AG10803 (cell line): ENCODE measurements around the gene GMPPB.

Experiments used
- DNase-seq: peaks from one replicate; pipeline ENCODE4 v3.0.0; 2010; ENCODE audit warnings: low read depth
- H3K4me3 ChIP-seq: 2 replicates; pipeline ENCODE4 v1.5.1; 2011; ENCODE audit warnings: mild to moderate bottlenecking, low read length, control low read depth
- TF ChIP-seq, protein P1 (sequence below): conservative IDR thresholded peaks from 2 replicates; pipeline ENCODE4 v1.5.1; 2011; ENCODE audit warnings: mild to moderate bottlenecking, low read length, control low read depth, inconsistent platforms

Gene GMPPB

DNA sequence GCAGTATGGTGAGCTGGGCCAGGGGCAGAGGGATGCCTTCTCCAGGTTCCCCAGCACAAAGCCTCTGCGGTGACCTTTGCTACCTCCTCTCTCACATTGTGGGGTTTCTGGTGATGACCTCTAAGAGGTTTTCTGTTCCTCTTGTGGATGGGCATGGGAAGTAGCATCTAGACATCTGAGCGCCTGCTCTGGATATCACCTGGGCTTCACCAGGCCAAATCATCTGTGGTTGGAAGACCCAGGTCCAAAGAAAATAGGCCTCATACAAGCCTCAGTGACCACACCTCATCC lies 42.6 kb downstream of the GMPPB start:
- H3K4me3 ChIP-seq, result no peak overlapping the region
- DNase-seq, result no peak
- TF ChIP-seq, protein P1, sequence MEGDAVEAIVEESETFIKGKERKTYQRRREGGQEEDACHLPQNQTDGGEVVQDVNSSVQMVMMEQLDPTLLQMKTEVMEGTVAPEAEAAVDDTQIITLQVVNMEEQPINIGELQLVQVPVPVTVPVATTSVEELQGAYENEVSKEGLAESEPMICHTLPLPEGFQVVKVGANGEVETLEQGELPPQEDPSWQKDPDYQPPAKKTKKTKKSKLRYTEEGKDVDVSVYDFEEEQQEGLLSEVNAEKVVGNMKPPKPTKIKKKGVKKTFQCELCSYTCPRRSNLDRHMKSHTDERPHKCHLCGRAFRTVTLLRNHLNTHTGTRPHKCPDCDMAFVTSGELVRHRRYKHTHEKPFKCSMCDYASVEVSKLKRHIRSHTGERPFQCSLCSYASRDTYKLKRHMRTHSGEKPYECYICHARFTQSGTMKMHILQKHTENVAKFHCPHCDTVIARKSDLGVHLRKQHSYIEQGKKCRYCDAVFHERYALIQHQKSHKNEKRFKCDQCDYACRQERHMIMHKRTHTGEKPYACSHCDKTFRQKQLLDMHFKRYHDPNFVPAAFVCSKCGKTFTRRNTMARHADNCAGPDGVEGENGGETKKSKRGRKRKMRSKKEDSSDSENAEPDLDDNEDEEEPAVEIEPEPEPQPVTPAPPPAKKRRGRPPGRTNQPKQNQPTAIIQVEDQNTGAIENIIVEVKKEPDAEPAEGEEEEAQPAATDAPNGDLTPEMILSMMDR, result no peak

DNA sequence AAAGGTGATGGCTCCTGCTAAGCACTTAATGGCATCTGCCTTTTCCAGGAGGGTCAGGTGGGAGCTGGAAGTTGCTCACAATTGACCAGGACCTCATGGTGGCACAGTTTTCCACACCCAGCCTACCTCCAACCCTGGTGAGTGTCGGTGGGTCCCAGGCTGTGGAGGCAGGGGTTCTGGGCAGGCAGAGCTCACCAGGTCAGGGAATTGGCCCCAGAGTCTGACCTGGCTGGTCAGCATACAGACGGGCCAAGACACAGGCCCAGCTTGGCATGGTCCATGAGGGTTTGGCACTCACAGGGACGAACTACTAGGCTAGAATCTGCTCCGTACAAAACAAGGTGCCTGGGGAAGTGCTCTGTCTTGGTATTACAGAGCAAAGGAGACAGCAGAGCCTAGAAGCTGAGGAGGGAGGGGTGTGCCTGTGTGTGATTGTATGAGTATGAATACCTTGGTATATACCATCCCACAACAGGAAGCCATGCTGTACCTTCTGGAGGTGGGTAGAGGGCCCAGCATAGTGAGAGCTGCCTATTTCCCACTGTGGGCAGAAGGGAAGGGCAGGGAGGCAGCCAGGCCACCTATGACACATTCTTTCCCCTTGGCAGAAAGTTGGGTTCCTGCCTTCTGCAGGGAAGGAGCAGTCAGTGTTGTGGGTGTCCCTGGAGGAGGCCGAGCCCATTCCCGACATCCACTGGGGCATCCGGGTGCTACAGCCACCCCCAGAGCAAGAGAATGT lies 43.1 kb downstream of the GMPPB start:
- H3K4me3 ChIP-seq, result no peak overlapping the region
- TF ChIP-seq, protein P1, result no peak

DNA sequence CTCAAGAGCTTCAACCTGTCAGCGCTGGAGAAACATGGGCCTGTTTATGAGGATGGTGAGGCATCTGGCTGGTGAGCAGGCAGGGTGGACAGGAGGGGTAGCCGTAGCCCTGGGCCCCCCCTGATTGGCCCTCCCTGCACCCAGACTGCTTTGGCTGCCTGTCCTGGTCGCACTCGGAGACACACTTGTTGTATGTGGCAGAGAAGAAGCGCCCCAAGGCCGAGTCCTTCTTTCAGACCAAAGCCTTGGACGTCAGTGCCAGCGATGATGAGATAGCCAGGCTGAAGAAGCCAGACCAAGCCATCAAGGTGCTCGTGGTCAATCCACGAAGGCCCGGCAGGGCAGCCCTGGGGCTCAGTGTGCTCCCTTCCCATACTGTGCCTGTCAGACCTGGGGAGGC lies 47.8 kb downstream of the GMPPB start:
- TF ChIP-seq, protein P1, result no peak
- no peak overlapping the region for H3K4me3 ChIP-seq
- no peak for DNase-seq

More for the DNA sequence above, 43.1 kb downstream of the GMPPB start:
- no peak for DNase-seq

DNA sequence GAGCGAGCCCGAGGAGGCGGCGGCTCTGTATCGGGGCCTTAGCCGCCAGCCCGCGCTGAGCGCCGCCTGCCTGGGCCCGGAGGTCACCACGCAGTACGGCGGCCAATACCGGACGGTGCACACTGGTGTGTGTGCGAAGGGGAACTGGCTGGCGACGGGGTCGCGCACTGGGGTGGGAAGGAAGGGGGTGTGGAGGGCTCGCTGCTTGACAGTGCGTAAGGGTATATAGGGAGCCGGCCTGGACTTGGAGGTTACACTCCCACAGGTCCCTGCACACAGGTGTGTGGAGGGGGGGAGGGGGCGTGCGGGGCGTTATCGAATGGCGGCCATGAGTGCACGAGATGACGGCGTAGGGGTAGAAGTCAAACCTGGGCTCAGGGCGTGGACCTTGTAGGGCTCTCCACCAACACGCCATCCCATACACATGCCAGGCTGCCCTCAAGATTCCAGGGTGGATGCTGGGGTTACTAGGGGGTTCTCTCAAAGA lies 49.2 kb downstream of the GMPPB start:
- DNase-seq, result no peak
- TF ChIP-seq, protein P1, result no peak
- peak overlapping the region; percentile 89 for H3K4me3 ChIP-seq

DNA sequence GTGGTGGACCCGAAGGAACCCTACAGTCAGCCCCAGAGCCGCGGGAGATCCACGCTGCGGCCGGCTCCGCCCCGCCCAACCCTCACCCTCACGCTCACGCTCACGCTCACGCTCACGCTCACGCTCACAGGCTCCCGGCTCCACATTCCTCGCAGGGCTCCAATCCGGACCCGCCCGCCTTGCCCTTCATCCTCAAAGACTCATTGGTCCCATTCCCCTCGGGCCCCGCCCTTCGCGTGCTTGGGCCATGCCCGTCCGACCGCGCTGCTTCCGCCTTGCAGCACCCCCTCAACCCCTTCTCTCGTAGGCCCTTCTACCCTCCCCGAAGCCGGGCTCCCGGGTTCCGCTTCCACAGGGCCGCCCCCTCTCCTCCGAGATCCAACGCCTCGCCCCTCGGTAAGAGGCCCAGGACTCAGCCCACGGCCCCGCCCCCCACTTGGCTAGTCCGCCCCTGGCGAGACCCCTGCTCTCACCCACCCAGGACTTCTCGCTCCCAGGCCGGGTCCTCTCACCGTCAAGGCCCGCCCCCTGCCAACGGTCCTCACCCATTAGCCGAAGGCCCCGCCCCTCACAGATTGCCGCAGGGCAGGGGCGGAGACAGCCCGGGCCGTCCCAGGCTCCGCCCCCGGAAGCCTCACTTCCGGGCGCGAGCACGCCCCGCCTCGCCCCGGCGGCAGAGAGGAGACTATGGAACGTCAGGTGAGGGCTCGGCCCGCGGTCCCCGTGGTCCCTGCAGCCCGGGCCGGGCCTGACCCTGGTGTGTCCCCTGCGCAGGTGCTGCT lies 49.8 kb downstream of the GMPPB start, which contains the start of gene APEH:
Gene APEH (plus strand): TSS at position 637 of the 782 bp plus-strand sequence. CDS start 51 bp downstream, at position 688.
- H3K4me3 ChIP-seq, result peak within 1 kb of the TSS; percentile 89
- DNase-seq, result peak; percentile 97

DNA sequence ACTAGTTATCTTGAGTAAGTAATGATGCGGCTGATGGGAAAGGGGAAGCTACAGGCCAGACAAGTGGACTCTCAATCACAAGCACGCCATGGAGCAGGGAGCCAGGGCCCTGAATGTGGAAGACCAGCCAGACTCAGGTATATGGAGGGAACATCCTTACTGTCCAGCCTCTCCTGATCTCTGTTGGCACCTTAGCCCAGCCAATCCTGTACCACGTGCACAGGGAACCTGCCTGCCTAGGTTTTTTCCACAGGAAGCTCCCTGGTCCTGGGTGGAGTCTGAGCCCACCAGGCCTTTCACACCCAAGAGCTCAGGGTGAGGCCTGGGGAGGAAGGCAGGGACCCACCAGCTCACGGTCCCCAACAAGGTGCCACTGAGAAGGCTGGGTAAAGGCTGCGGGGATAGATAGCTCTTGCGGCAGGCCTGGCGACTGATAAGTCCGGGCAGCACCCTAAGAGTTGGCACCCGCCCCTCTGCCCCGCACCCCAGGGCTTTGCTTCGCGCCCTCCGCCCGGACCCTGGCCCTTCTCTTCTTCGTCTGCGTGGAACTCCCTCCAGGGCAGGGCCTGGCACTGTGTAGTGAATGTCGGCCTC lies 50.5 kb downstream of the GMPPB start:
- TF ChIP-seq, protein P1, result no peak
- peak overlapping the region; percentile 89 for H3K4me3 ChIP-seq
- DNase-seq, result no peak

More for the DNA sequence above, 49.8 kb downstream of the GMPPB start, which contains the start of gene APEH:
- TF ChIP-seq, protein P1, result no peak
